Neuronal stem cell (in vitro differentiated cells): ENCODE results near the gene PRIM2.
"Not testable (repeated sequence)": the region's sequence is repeated elsewhere in the genome, so short reads cannot be mapped to it uniquely, and the experiment has no call there.

Experiments
- DNase-seq: peaks from one replicate; pipeline ENCODE4 v3.0.0-alpha.2; 2013; ENCODE audit warnings: low spot score
- H2AFZ ChIP-seq: one replicate; pipeline ENCODE4 v1.6.1; 2013; ENCODE audit warnings: mild to moderate bottlenecking, low read length, inconsistent platforms
- H2AK5ac ChIP-seq: 2 replicates; pipeline ENCODE4 v1.6.1; 2013; ENCODE audit warnings: low read depth, mild to moderate bottlenecking, inconsistent platforms, low read length, moderate library complexity, mixed read lengths
- H2BK120ac ChIP-seq: 2 replicates; pipeline ENCODE4 v1.6.1; 2013; ENCODE audit warnings: low read depth, mild to moderate bottlenecking, inconsistent platforms, low read length, moderate library complexity, mixed read lengths
- H2BK12ac ChIP-seq: one replicate; pipeline ENCODE4 v1.6.1; 2013; ENCODE audit warnings: low read length, inconsistent platforms
- H2BK15ac ChIP-seq: 2 replicates; pipeline ENCODE4 v1.6.1; 2013; ENCODE audit warnings: mild to moderate bottlenecking, low read length, inconsistent platforms, mixed read lengths
- H2BK5ac ChIP-seq: one replicate; pipeline ENCODE4 v1.6.1; 2013; ENCODE audit warnings: inconsistent platforms, mild to moderate bottlenecking, low read length, moderate library complexity
- H3K14ac ChIP-seq: one replicate; pipeline ENCODE4 v1.6.1; 2013; ENCODE audit warnings: low read length, inconsistent platforms
- H3K18ac ChIP-seq: 2 replicates; pipeline ENCODE4 v1.6.1; 2013; ENCODE audit warnings: low read length, inconsistent platforms
- H3K23ac ChIP-seq: 2 replicates; pipeline ENCODE4 v1.6.1; 2013; ENCODE audit warnings: low read depth, mild to moderate bottlenecking, mixed read lengths, low read length, inconsistent platforms; ENCODE audit not compliant: poor library complexity
- H3K27ac ChIP-seq: replicated peaks from 3 replicates; pipeline ENCODE4 v1.5.1; 2013; ENCODE audit warnings: low read length, inconsistent platforms
- H3K27me3 ChIP-seq, 3 experiments: 2 replicates each; pipeline ENCODE4 v1.6.1; 2013; ENCODE audit warnings: low read length in 3 of 3, mild to moderate bottlenecking in 2 of 3, inconsistent platforms in 1 of 3, low read depth in 1 of 3, mixed read lengths in 1 of 3, moderate library complexity in 1 of 3; ENCODE audit not compliant: control insufficient read depth in 3 of 3, insufficient read depth in 3 of 3
- H3K36me3 ChIP-seq, 2 donors: replicated peaks in 1 of 2; 2 replicates each; pipeline ENCODE4 v1.6.1; 2013; ENCODE audit warnings: low read length in 2 of 2; ENCODE audit not compliant: control insufficient read depth in 2 of 2, insufficient read depth in 2 of 2
- H3K4ac ChIP-seq: 2 replicates; pipeline ENCODE4 v1.6.1; 2013; ENCODE audit warnings: inconsistent platforms, mild to moderate bottlenecking, low read length, moderate library complexity
- H3K4me1 ChIP-seq, 2 donors: 1 replicate in 1 of 2; 2 replicates in 1 of 2; pipeline ENCODE4 v1.6.1; 2013; ENCODE audit warnings: low read length in 2 of 2, low read depth in 1 of 2; ENCODE audit not compliant: control insufficient read depth in 2 of 2, insufficient read depth in 1 of 2
- H3K4me2 ChIP-seq: one replicate; pipeline ENCODE4 v1.6.1; 2013; ENCODE audit warnings: mild to moderate bottlenecking, low read length, inconsistent platforms; ENCODE audit not compliant: insufficient read depth, poor library complexity, severe bottlenecking
- H3K4me3 ChIP-seq, 2 donors: 2 replicates each; pipeline ENCODE4 v1.5.1; 2013; ENCODE audit warnings: low read length in 2 of 2, mild to moderate bottlenecking in 2 of 2, inconsistent platforms in 1 of 2, moderate library complexity in 1 of 2
- H3K79me1 ChIP-seq: one replicate; pipeline ENCODE4 v1.6.1; 2013; ENCODE audit warnings: low read depth, mild to moderate bottlenecking, inconsistent platforms, low read length, moderate library complexity
- H3K9ac ChIP-seq: one replicate; pipeline ENCODE4 v1.6.1; 2013; ENCODE audit warnings: mild to moderate bottlenecking, low read depth, low read length, inconsistent platforms; ENCODE audit not compliant: poor library complexity
- H3K9me3 ChIP-seq, 2 donors: replicated peaks in 1 of 2; 2 replicates each; pipeline versions ENCODE3 to v1.6.1; 2013; ENCODE audit warnings: low read length in 2 of 2, mild to moderate bottlenecking in 2 of 2, inconsistent platforms in 1 of 2, low read depth in 1 of 2, mixed read lengths in 1 of 2, moderate library complexity in 1 of 2; ENCODE audit not compliant: control insufficient read depth in 2 of 2, insufficient read depth in 1 of 2
- H4K8ac ChIP-seq: one replicate; pipeline ENCODE4 v1.6.1; 2013; ENCODE audit warnings: low read depth, mild to moderate bottlenecking, inconsistent platforms, low read length, moderate library complexity
- H4K91ac ChIP-seq: one replicate; pipeline ENCODE4 v1.6.1; 2013; ENCODE audit warnings: low read length, low read depth, mild to moderate bottlenecking, inconsistent platforms; ENCODE audit not compliant: poor library complexity
- WGBS, 2 donors: extraction: QIAGEN DNeasy Blood & Tissue Kit; methylation state at CpG; one replicate each; pipeline ENCODE4 v1.1.7; 2013; ENCODE audit warnings: missing lambda C conversion rate in 2 of 2, mixed read lengths in 1 of 2; ENCODE audit not compliant: insufficient read length in 2 of 2, insufficient replicate concordance in 1 of 2; ENCODE audit errors: extremely low coverage in 2 of 2; 5-methylcytosine and 5-hydroxymethylcytosine counted together
- small RNA-seq: library from polyadenylated mRNA; stranded (forward); fragments of <200 nt; extraction: miRNeasy Mini kit (QIAGEN cat#:217004); gene quantifications from one replicate; pipeline ENCODE3, GENCODE V24; 2013; ENCODE audit not compliant: insufficient read depth

PRIM2 gene

DNA sequence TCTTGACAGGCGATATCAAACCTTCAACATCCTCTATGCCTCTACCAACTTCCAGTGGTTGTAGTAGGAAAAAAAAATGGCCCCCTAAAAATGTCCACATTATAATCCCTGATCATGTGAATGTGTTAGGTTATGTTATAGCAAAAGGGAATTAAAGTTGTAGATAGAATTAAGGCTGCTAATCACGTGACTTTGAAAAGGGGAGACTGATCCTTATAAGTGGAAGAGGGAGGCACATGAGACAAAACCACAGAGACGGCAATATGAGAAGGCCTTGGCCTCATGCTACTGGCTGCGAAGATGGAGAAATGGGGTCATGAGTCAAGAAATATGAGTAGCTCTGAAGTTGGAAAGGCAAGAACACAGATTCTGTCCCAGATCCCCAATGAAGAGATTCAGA lies 358.0 kb downstream of the PRIM2 start:
- H3K18ac ChIP-seq, H3K4ac ChIP-seq, H2BK5ac ChIP-seq, H2BK120ac ChIP-seq, H2AFZ ChIP-seq, H3K4me3 ChIP-seq, H2AK5ac ChIP-seq, H3K9me3 ChIP-seq, H4K91ac ChIP-seq, DNase-seq, H3K4me1 ChIP-seq, H3K9ac ChIP-seq, H3K36me3 ChIP-seq, H3K27me3 ChIP-seq, H3K27ac ChIP-seq, H3K14ac ChIP-seq, H4K8ac ChIP-seq, H2BK12ac ChIP-seq, H2BK15ac ChIP-seq, H3K23ac ChIP-seq, H3K4me2 ChIP-seq, H3K79me1 ChIP-seq: not testable (repeated sequence)
- WGBS, 2 donors: no CpG with 5 or more reads among the region's 4 CpGs

DNA sequence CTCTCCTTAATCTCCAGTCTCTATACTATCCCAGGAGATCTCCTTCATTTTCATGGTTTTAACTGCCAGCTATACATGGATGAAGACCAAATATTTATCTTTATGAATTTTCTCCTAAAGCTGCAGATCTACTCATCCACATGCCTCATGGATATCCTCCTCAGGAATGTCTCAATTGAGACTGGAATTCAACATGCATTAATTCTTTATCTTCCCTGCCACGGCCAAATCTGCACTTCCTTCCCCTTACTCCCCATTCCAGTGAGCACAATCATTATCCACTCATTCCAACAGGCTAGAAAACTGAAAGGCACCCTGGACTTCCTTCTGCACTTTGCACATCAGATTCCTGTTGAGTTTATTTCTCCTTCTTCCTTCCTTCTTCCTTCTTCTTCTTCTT lies 379.0 kb downstream of the PRIM2 start:
- not testable (repeated sequence) for H3K79me1 ChIP-seq

More for the DNA sequence above, 379.0 kb downstream of the PRIM2 start:
- H3K27me3 ChIP-seq, H3K36me3 ChIP-seq, H4K8ac ChIP-seq, H2BK120ac ChIP-seq, H3K4me2 ChIP-seq, H2AFZ ChIP-seq, DNase-seq, H3K27ac ChIP-seq, H4K91ac ChIP-seq, H3K4me3 ChIP-seq, H2AK5ac ChIP-seq, H3K9ac ChIP-seq, H2BK12ac ChIP-seq, H3K9me3 ChIP-seq, H3K18ac ChIP-seq, H3K14ac ChIP-seq, H3K4ac ChIP-seq, H2BK5ac ChIP-seq, H2BK15ac ChIP-seq, H3K23ac ChIP-seq, H3K4me1 ChIP-seq: not testable (repeated sequence)
- no CpG with 5 or more reads among the region's 1 CpG for WGBS, 2 donors

Small RNA genes lying within 50 kb of the gene (small RNA-seq; reads per million reads assigned to genes)
- 1.2 reads per million for gene MIR548U
